HEK293 (cell line): ENCODE results near the gene SH2D4B.

Source experiments
- CTCF ChIA-PET: fragments of 350-600 bp; formaldehyde crosslinking; extraction: SDS; loops from one replicate; lab custom pipeline; 2021; ENCODE audit warnings: antibody characterized with exemption; lab: Yijun Ruan, JAX
- POLR2A ChIA-PET: fragments of 300-600 bp; formaldehyde crosslinking; extraction: SDS; loops from one replicate; lab custom pipeline; 2020; ENCODE audit warnings: antibody characterized with exemption, inconsistent platforms; lab: Yijun Ruan, JAX
- H3K27ac ChIP-seq: fragments of 200-500 bp; sonication (Bioruptor generic); 2 replicates; pipeline ENCODE4 v1.5.1; 2014; ENCODE audit warnings: low read depth, low read length, control low read depth, inconsistent platforms; ENCODE audit errors: extremely low read depth
- H3K36me3 ChIP-seq, 2 experiments: fragments of 200-500 bp in 1 of 2; sonication (Bioruptor generic) in 1 of 2; 1 replicate in 1 of 2; 2 replicates in 1 of 2; pipeline ENCODE4 v1.5.1; 2014 to 2017; ENCODE audit warnings: inconsistent platforms in 2 of 2, low read length in 2 of 2; ENCODE audit not compliant: control insufficient read depth in 2 of 2, insufficient read depth in 1 of 2
- H3K4me1 ChIP-seq: fragments of 200-500 bp; sonication (Bioruptor generic); 2 replicates; pipeline ENCODE4 v1.5.1; 2014; ENCODE audit warnings: mild to moderate bottlenecking, low read length, inconsistent platforms; ENCODE audit not compliant: control insufficient read depth, insufficient read depth
- H3K4me3 ChIP-seq: 2 replicates; pipeline ENCODE4 v1.5.1; 2011; ENCODE audit warnings: low read depth, mild to moderate bottlenecking, control low read depth, low read length, moderate library complexity
- H3K9me3 ChIP-seq: fragments of 200-500 bp; sonication (Bioruptor generic); 2 replicates; pipeline ENCODE4 v1.5.1; 2014; ENCODE audit warnings: low read depth, low read length, inconsistent platforms; ENCODE audit not compliant: control insufficient read depth, insufficient read depth
- BCL6B ChIP-seq: fragments of 450-650 bp; formaldehyde crosslinking; IDR thresholded peaks from 2 replicates; pipeline ENCODE4 v1.5.1; 2017; ENCODE audit warnings: missing biosample characterization, missing genetic modification characterization
- SALL2 ChIP-seq: fragments of 450-650 bp; formaldehyde crosslinking; IDR thresholded peaks from 2 replicates; pipeline ENCODE4 v1.5.0; 2017; ENCODE audit warnings: missing biosample characterization, mild to moderate bottlenecking, missing genetic modification characterization, borderline replicate concordance
- SCRT2 ChIP-seq: fragments of 450-650 bp; formaldehyde crosslinking; IDR thresholded peaks from 2 replicates; pipeline ENCODE4 v1.5.1; 2016; ENCODE audit warnings: missing biosample characterization, missing genetic modification characterization
- ZBTB11 ChIP-seq: fragments of 450-650 bp; formaldehyde crosslinking; conservative IDR thresholded peaks from 2 replicates; pipeline ENCODE4 v1.5.1; 2016; ENCODE audit warnings: low read depth, missing biosample characterization, missing genetic modification characterization
- ZEB2 ChIP-seq: fragments of 450-650 bp; formaldehyde crosslinking; IDR thresholded peaks from 2 replicates; pipeline ENCODE4 v1.5.1; 2016; ENCODE audit warnings: missing biosample characterization, missing genetic modification characterization
- ZFHX2 ChIP-seq: fragments of 450-650 bp; formaldehyde crosslinking; conservative IDR thresholded peaks from 2 replicates; pipeline ENCODE4 v1.5.1; 2016; ENCODE audit warnings: missing biosample characterization, missing genetic modification characterization
- ZFP37 ChIP-seq: fragments of 450-650 bp; formaldehyde crosslinking; IDR thresholded peaks from 2 replicates; pipeline ENCODE4 v1.5.1; 2016; ENCODE audit warnings: missing biosample characterization, missing genetic modification characterization
- ZNF10 ChIP-seq: fragments of 450-650 bp; formaldehyde crosslinking; IDR thresholded peaks from 2 replicates; pipeline ENCODE4 v1.5.1; 2017; ENCODE audit warnings: missing biosample characterization, missing genetic modification characterization
- ZNF133 ChIP-seq: fragments of 450-650 bp; formaldehyde crosslinking; IDR thresholded peaks from 2 replicates; pipeline ENCODE4 v1.5.1; 2016; ENCODE audit warnings: missing biosample characterization, missing genetic modification characterization
- ZNF174 ChIP-seq: fragments of 450-650 bp; formaldehyde crosslinking; IDR thresholded peaks from 2 replicates; pipeline ENCODE4 v1.5.0; 2017; ENCODE audit warnings: missing biosample characterization, mild to moderate bottlenecking, missing genetic modification characterization
- ZNF266 ChIP-seq: fragments of 450-650 bp; formaldehyde crosslinking; IDR thresholded peaks from 2 replicates; pipeline ENCODE4 v1.5.1; 2016; ENCODE audit warnings: missing biosample characterization, missing genetic modification characterization, low read depth
- ZNF362 ChIP-seq: fragments of 450-650 bp; formaldehyde crosslinking; IDR thresholded peaks from 2 replicates; pipeline ENCODE4 v1.5.1; 2016; ENCODE audit warnings: missing biosample characterization, missing genetic modification characterization
- ZNF366 ChIP-seq: fragments of 450-650 bp; formaldehyde crosslinking; conservative IDR thresholded peaks from 2 replicates; pipeline ENCODE4 v1.5.1; 2016; ENCODE audit warnings: missing biosample characterization, missing genetic modification characterization
- ZNF416 ChIP-seq: fragments of 450-650 bp; formaldehyde crosslinking; IDR thresholded peaks from 2 replicates; pipeline ENCODE4 v1.5.1; 2016; ENCODE audit warnings: missing biosample characterization, missing genetic modification characterization
- ZNF473 ChIP-seq: fragments of 450-650 bp; formaldehyde crosslinking; IDR thresholded peaks from 2 replicates; pipeline ENCODE4 v1.5.1; 2017; ENCODE audit warnings: missing biosample characterization, missing genetic modification characterization
- ZNF560 ChIP-seq: fragments of 450-650 bp; formaldehyde crosslinking; IDR thresholded peaks from 2 replicates; pipeline ENCODE4 v1.5.1; 2017; ENCODE audit warnings: missing biosample characterization, missing genetic modification characterization, borderline replicate concordance
- ZNF571 ChIP-seq: fragments of 450-650 bp; formaldehyde crosslinking; IDR thresholded peaks from 2 replicates; pipeline ENCODE4 v1.5.0; 2017; ENCODE audit warnings: missing biosample characterization, missing genetic modification characterization
- ZNF664 ChIP-seq: fragments of 450-650 bp; formaldehyde crosslinking; IDR thresholded peaks from 2 replicates; pipeline ENCODE4 v1.5.1; 2016; ENCODE audit warnings: missing biosample characterization, missing genetic modification characterization
- ZNF747 ChIP-seq: fragments of 450-650 bp; formaldehyde crosslinking; IDR thresholded peaks from 2 replicates; pipeline ENCODE4 v1.5.1; 2016; ENCODE audit warnings: missing biosample characterization, missing genetic modification characterization
- ZNF768 ChIP-seq: fragments of 450-650 bp; formaldehyde crosslinking; IDR thresholded peaks from 2 replicates; pipeline ENCODE4 v1.5.1; 2018; ENCODE audit warnings: missing biosample characterization, mild to moderate bottlenecking, missing genetic modification characterization
- ZNF791 ChIP-seq: fragments of 450-650 bp; formaldehyde crosslinking; IDR thresholded peaks from 2 replicates; pipeline ENCODE4 v1.5.1; 2016; ENCODE audit warnings: missing biosample characterization, missing genetic modification characterization
- ZSCAN4 ChIP-seq: fragments of 450-650 bp; formaldehyde crosslinking; IDR thresholded peaks from 2 replicates; pipeline ENCODE4 v1.5.1; 2017; ENCODE audit warnings: missing biosample characterization, missing genetic modification characterization
- ZSCAN5A ChIP-seq: fragments of 450-650 bp; formaldehyde crosslinking; IDR thresholded peaks from 2 replicates; pipeline ENCODE4 v1.5.1; 2016; ENCODE audit warnings: missing biosample characterization, missing genetic modification characterization

Gene SH2D4B

GRCh38 chr10:80561950-80562349, 24.2 kb downstream of the SH2D4B start:
- H3K4me1 ChIP-seq = no peaks in the 10 kb centered on the region
- H3K4me3 ChIP-seq = no peak overlapping the region
- no peak overlapping the region for H3K27ac ChIP-seq
- H3K36me3 ChIP-seq = no peaks in the 10 kb centered on the region
- TF ChIP-seq ZSCAN5A = no peak
- TF ChIP-seq ZSCAN4 = no peak
- no peak for TF ChIP-seq ZNF133 (tag by site-specific recombination)
- no peak for TF ChIP-seq SCRT2
- no peak for TF ChIP-seq SALL2 (tag by site-specific recombination)
- no peak for TF ChIP-seq ZNF768 (tag by site-specific recombination)
- no peak for TF ChIP-seq ZNF791 (tag by site-specific recombination)
- no peak for TF ChIP-seq ZBTB11
- TF ChIP-seq BCL6B (tag by site-specific recombination) = no peak
- TF ChIP-seq ZNF571 (tag by site-specific recombination) = no peak
- no peak for TF ChIP-seq ZNF747 (tag by site-specific recombination)
- no peak for TF ChIP-seq ZNF10 (tag by site-specific recombination)
- TF ChIP-seq, all 188 proteins: peak for 0
- H3K9me3 ChIP-seq = no peaks in the 10 kb centered on the region
- ChIA-PET POLR2A (no interaction called here), CTCF (no interaction called here)

- ChIA-PET CTCF (no interaction called here), POLR2A (no interaction called here)
- Histone ChIP-seq H3K4me1 (no peaks in the 10 kb centered on the region), H3K9me3 (no peaks in the 10 kb centered on the region), H3K27ac (no peak overlapping the region), H3K36me3 (no peaks in the 10 kb centered on the region), H3K4me3 (no peak overlapping the region)
- TF ChIP-seq ZNF366 (tag by site-specific recombination) = no peak
- TF ChIP-seq ZNF664 (tag by site-specific recombination) = no peak
- TF ChIP-seq ZNF560 = no peak
- TF ChIP-seq ZNF473 = no peak
- TF ChIP-seq ZNF362 = no peak
- no peak for TF ChIP-seq ZNF266 (tag by site-specific recombination)
- TF ChIP-seq ZNF174 (tag by site-specific recombination) = no peak
- no peak for TF ChIP-seq ZNF416
- TF ChIP-seq ZFHX2 (tag by site-specific recombination) = no peak
- TF ChIP-seq ZFP37 (tag by site-specific recombination) = no peak
- TF ChIP-seq ZEB2 = no peak
Measured at GRCh38 chr10:80567292-80567691, 29.6 kb downstream of the SH2D4B start.
